ENCODE data around the gene TOLLIP.

GRCh38 chr11:1237128-1237580, 72.3 kb downstream of the TOLLIP start:
- TF ChIP-seq CTCF (IDR thresholded peaks at IDR 0.05) (no peak), POLR2A (IDR thresholded peaks at IDR 0.05) (no peak)

Data from body of pancreas (tissue), 4 donors.